ENCODE data around the gene CXADR.

The CXADR gene

DNA sequence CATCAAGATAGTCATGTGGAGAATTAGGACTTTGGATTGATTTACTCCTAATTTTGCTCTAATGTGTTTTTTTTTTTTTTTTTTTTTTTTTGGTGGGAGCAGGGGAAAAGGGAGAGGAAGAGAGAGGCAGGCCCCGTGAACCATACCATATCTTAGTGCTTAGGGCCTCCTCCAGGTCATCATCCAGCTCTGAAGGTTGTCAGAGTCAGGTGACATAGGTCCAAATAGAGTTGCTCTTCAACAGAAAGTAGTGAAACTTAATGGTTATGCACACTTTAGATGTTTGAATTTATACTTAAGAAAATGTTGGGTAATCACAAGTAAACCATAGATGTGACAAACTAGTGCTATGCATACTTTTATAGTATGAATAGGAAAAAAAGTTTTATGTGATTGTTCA lies 32.2 kb downstream of the CXADR start:
- DNase-seq = no peak

- no peak for DNase-seq
These were observed 35.4 kb downstream of the CXADR start for GRCh38 chr21:17548262-17548661.

- no peak for DNase-seq
These were observed 37.9 kb downstream of the CXADR start for GRCh38 chr21:17550671-17551308.

- DNase-seq = no peak
These were observed 39.6 kb downstream of the CXADR start for GRCh38 chr21:17552410-17552809.

GRCh38 chr21:17554120-17554519 lies 41.3 kb downstream of the CXADR start:
- DNase-seq = no peak

GRCh38 chr21:17554679-17555465 lies 42.0 kb downstream of the CXADR start:
- DNase-seq = no peak

GRCh38 chr21:17560377-17561025 lies 47.7 kb downstream of the CXADR start:
- no peak for DNase-seq

- no peak for DNase-seq
These were observed 57.9 kb downstream of the CXADR start for GRCh38 chr21:17570786-17571185.

- no peak for DNase-seq
These were observed 59.6 kb downstream of the CXADR start for GRCh38 chr21:17572431-17572830.

- no peak for DNase-seq
These were observed 62.2 kb downstream of the CXADR start for GRCh38 chr21:17575076-17575475.

GRCh38 chr21:17576080-17576835 lies 63.4 kb downstream of the CXADR start:
- no peak for DNase-seq

DNA sequence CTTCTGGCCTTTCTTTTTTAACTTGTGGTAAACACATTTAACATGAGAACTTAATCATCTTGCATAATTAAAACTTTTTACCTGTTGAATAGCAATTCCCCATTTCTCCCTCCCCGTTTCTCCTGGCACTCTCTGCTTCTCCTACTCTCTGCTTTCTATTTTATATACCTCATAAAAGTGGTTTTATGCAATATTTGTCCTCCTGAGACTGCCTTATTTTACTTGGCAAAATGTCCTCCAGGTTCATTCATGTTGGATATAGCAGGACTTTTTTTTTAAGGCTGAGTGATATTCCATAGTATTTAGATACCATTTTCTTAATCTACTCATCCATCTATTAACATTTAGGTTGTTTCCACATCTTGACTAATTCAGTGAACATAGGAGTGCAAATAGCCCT lies 64.9 kb downstream of the CXADR start:
- no peak for DNase-seq

GRCh38 chr21:17578162-17578561 lies 65.3 kb downstream of the CXADR start:
- no peak for DNase-seq

DNA sequence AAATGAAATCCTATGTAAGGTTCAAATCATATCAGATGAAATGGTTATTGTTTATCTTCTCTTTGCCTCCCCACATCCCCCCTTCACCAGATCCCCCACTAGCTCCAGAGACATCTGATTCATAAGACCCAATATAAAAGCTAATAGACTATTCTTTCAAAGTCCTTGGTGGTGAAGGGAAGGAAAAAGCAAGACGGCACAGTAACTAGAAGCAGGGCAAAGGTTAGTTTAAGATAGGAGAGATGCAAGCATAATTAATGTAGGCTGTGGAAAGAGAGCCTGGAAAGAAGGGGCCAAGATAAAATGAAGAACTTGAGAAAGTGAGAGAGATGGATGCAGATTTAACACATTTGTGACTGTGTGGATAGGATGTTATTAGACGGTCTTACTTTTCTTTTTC lies 66.0 kb downstream of the CXADR start:
- no peak for DNase-seq

DNA sequence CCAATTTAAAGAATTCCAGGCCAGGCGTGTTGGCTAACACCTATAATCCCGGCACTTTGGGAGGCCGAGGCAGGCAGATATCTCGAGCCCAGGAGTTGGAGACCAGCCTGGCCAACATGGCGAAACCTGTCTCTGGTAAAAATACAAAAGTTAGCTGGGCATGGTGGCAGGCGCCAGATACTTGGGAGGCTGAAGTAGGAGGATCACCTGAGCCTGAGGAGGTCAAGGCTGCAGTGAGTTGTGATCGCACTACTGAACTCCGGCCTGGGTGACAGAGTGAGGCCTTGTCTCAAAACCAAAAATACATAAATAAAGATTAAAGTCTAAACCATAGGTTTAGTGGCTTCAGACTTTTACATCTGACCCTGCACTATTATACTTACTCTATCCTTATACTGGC lies 67.5 kb downstream of the CXADR start:
- no peak for DNase-seq

DNA sequence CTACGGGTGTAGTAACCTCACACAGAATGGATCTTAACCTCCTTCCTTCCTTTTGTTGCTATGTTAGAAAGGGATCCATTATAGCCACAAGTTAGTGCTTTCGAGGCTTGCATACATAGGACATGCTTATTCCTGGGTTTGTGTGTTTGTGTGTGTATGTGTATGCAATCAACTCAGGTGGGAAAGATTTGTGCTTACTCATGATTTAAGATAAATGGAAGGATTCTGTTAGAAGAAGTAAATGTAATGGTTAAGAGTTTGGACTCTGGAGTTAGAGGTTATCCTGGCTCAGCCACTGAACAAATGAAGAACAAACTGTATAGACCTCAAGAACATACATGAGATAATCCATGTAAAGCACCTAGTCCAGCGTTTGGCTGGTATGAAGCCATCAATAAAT lies 71.1 kb downstream of the CXADR start:
- no peak for DNase-seq

DNA sequence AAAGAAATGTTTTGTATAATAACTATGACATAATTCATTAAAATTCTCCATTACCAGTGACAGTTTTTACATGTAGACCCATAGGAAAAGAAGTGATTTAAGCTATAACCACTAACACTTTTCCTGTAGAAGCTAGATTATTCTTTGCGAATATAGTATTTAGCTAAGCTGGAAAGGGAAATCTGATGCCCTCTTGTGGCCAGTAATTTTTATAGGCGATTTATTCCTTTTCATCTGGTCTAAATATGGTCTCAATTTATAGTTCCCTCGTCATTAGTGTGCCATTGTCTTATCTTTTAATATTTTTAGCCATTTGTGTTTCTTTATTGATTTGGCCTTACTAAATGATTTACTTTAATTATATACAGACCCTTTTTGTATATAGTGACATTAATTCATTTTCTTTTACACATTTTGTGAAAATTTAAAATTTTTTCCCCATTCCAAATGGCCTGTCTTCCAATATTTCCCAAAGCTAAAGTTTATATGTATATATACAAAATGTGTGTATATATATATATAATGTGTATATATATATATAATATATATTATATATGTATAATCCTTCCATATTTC lies 73.1 kb downstream of the CXADR start:
- no peak for DNase-seq

DNA sequence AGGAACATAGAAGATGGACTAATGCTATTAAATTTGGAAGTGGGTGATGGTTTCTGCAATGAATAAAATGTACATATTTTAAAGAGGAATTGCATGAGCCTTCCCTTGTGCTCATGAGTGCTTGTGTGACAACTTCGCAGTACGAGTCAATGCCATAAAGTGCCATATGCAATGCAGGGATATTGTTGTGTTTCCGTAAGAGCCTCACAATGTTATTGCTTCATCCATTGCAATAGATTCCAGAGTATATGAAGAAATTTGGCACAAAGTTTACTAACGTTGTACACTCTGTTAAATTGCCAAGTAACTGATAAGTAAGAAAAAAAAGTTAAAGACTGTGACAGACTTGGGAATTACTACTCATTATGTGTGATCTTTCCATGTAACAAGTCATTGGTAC lies 77.6 kb downstream of the CXADR start:
- no peak for DNase-seq

GRCh38 chr21:17597680-17598079 lies 84.8 kb downstream of the CXADR start:
- no peak for DNase-seq

DNA sequence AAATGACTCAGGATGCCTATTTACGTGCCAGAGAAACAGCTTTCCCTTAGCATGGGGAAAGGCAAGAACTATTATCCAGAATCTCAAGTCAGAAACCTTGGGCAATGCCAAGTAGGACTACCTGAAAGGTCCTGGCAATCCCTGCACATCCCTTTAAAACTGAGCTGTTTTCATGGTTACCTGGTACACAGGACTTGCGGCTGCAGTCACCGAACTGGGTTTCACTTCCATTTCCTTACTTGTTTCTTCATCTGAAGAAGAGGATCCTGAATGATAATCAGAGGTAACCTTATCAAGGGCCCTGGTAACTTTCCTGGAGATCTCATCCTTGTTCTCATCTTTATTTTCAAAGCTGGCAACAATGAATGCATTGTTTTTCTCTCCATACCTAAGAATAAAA lies 85.6 kb downstream of the CXADR start:
- DNase-seq = no peak

DNA sequence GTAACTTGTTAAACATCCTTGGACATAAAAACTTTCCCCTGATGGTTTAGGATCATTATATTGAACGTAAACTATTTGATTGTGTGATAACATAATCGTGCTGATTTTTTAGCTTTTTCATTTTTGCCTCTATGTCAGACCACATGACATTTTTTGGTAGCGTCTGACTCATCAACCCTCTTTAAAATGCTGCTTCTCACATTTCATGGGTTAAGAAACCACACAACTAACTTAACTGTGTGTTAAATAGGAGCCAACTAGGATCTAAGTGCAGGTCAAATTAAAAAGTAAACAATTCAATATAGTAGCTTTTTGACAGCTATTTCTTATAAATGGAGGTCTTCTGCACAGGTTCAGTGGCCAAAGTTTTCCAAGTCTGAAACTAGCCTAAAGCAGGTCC lies 90.0 kb downstream of the CXADR start:
- no peak for DNase-seq

DNA sequence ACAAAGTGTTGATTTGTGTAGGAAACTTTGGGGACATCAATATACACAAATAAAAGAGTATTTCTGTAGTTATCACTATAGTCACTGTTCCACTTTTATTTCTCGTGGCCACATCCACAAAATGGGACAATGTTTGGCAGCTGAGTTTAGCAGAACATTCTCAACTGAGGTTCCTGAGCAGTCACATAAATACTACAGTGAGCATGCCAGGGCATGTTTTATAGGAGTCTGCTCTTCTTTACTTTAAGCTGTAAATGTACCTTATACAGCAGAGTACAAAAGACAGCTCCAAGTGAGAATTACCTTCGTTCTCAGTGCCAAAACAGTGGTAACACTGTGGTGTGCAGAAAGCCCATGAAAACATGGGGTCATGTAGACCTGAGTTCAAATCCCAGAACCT lies 94.8 kb downstream of the CXADR start:
- no peak for DNase-seq

GRCh38 chr21:17609681-17610080 lies 96.8 kb downstream of the CXADR start:
- DNase-seq = no peak

All from activated CD4-positive, alpha-beta T cell treated with anti-CD3 and anti-CD28 coated beads, Interleukin-2, amount 50 U/mL, for 1 hour (primary cell).